SK-N-SH (cell line): ENCODE measurements around the gene CNBP. TPM values are rescaled to one million over a fixed set of nuclear protein-coding genes. Genes with fewer than 3 reads are reported as not detected.

Source experiments
- CTCF ChIA-PET: fragments of 300-600, 350-600 bp; formaldehyde crosslinking; extraction: SDS; loops from one replicate; lab custom pipeline; 2021; lab: Yijun Ruan, JAX
- POLR2A ChIA-PET: fragments of 350-600 bp; sonication (Branson Sonifier 250); formaldehyde crosslinking; extraction: SDS; loops from one replicate; lab custom pipeline; 2020; ENCODE audit warnings: antibody characterized with exemption, inconsistent platforms; lab: Yijun Ruan, JAX
- DNase-seq: peaks from one replicate; pipeline ENCODE4 v3.0.0; 2012
- H2AFZ ChIP-seq: fragments of 200-600 bp; sonication (generic); 2 replicates; pipeline ENCODE4 v1.8.1; 2016; ENCODE audit warnings: antibody characterized with exemption, mild to moderate bottlenecking, low read depth
- H3F3A ChIP-seq: fragments of 200-600 bp; sonication (generic); replicated peaks from 2 replicates; pipeline ENCODE3; 2016; ENCODE audit warnings: antibody characterized with exemption, mild to moderate bottlenecking; ENCODE audit not compliant: insufficient read depth
- H3K27ac ChIP-seq, 2 experiments: fragments of 200-500 bp in 1 of 2; fragments of 200-600 bp in 1 of 2; sonication (Bioruptor generic) in 1 of 2; sonication (generic), shearing (Covaris generic) in 1 of 2; 2 replicates each; pipeline versions ENCODE4 v1.5.1 to v1.6.1; 2014 to 2016; ENCODE audit warnings: low read depth in 2 of 2, inconsistent platforms in 1 of 2, low read length in 1 of 2, mild to moderate bottlenecking in 1 of 2, mixed read lengths in 1 of 2
- H3K27me3 ChIP-seq: fragments of 200-600 bp; sonication (generic), shearing (Covaris generic); 2 replicates; pipeline ENCODE4 v1.6.1; 2016; ENCODE audit warnings: mixed run types; ENCODE audit not compliant: insufficient read depth
- H3K36me3 ChIP-seq, 2 experiments: fragments of 200-500 bp in 1 of 2; fragments of 200-600 bp in 1 of 2; sonication (Bioruptor generic) in 1 of 2; sonication (generic) in 1 of 2; replicated peaks in 1 of 2; 2 replicates each; pipeline versions ENCODE3 to v1.5.1; 2014 to 2016; ENCODE audit warnings: low read length in 1 of 2, mild to moderate bottlenecking in 1 of 2; ENCODE audit not compliant: insufficient read depth in 2 of 2, control insufficient read depth in 1 of 2
- H3K4me1 ChIP-seq, 2 experiments: fragments of 200-500 bp in 1 of 2; fragments of 200-600 bp in 1 of 2; sonication (Bioruptor generic) in 1 of 2; sonication (generic), shearing (Covaris generic) in 1 of 2; 2 replicates each; pipeline versions ENCODE4 v1.5.1 to v1.6.1; 2014 to 2016; ENCODE audit warnings: low read depth in 1 of 2, low read length in 1 of 2, mixed run types in 1 of 2; ENCODE audit not compliant: insufficient read depth in 2 of 2, control insufficient read depth in 1 of 2
- H3K4me2 ChIP-seq: fragments of 200-600 bp; sonication (generic), shearing (Covaris generic); 2 replicates; pipeline ENCODE4 v1.6.1; 2017; ENCODE audit warnings: mixed run types
- H3K4me3 ChIP-seq, 2 experiments: fragments of 200-500 bp in 1 of 2; fragments of 200-600 bp in 1 of 2; sonication (Bioruptor generic) in 1 of 2; sonication (generic), shearing (Covaris generic) in 1 of 2; 2 replicates each; pipeline versions ENCODE4 v1.5.1 to v1.8.1; 2014 to 2016; ENCODE audit warnings: low read depth in 2 of 2, inconsistent platforms in 1 of 2, low read length in 1 of 2, mild to moderate bottlenecking in 1 of 2, mixed read lengths in 1 of 2, moderate library complexity in 1 of 2
- H3K79me2 ChIP-seq: fragments of 200-600 bp; sonication (generic); 2 replicates; pipeline ENCODE4 v1.8.1; 2017; ENCODE audit warnings: mild to moderate bottlenecking; ENCODE audit not compliant: insufficient read depth
- H3K9ac ChIP-seq: fragments of 200-600 bp; sonication (generic); 2 replicates; pipeline ENCODE4 v1.6.1; 2017; ENCODE audit warnings: mixed run types
- H3K9me2 ChIP-seq: fragments of 200-600 bp; sonication (generic); 2 replicates; pipeline ENCODE4 v1.6.1; 2017; ENCODE audit warnings: mixed run types
- H3K9me3 ChIP-seq: fragments of 200-600 bp; sonication (generic); 2 replicates; pipeline ENCODE4 v1.6.1; 2017; ENCODE audit warnings: mixed run types, mild to moderate bottlenecking, moderate library complexity
- H4K20me1 ChIP-seq: fragments of 200-600 bp; sonication (generic); 2 replicates; pipeline ENCODE4 v1.6.1; 2017; ENCODE audit warnings: mild to moderate bottlenecking, mixed run types; ENCODE audit not compliant: insufficient read depth
- FOSL2 ChIP-seq: IDR thresholded peaks from 2 replicates; pipeline ENCODE4 v1.4.0; 2012; ENCODE audit warnings: low read depth, mild to moderate bottlenecking, moderate library complexity, borderline replicate concordance
- FOXJ3 ChIP-seq: sonication (generic); formaldehyde crosslinking; IDR thresholded peaks from 2 replicates; pipeline ENCODE4 v1.5.1; 2020; ENCODE audit warnings: mild to moderate bottlenecking, missing genetic modification reagents
- GABPA ChIP-seq: IDR thresholded peaks from 2 replicates; pipeline ENCODE4 v1.4.0; 2012; ENCODE audit warnings: low read depth, mild to moderate bottlenecking
- GATA2 ChIP-seq: sonication (generic); formaldehyde crosslinking; IDR thresholded peaks from 2 replicates; pipeline ENCODE4 v1.5.0; 2020; ENCODE audit warnings: mild to moderate bottlenecking, missing genetic modification reagents
- MXI1 ChIP-seq: IDR thresholded peaks from 2 replicates; pipeline ENCODE4 v1.6.1; 2012; ENCODE audit warnings: mild to moderate bottlenecking, low read depth, low read length, improper control_type of control experiment
- NFIC ChIP-seq: IDR thresholded peaks from 2 replicates; pipeline ENCODE4 v1.4.0; 2012; ENCODE audit warnings: borderline replicate concordance
- NRF1 ChIP-seq: IDR thresholded peaks from 2 replicates; pipeline ENCODE4 v1.6.1; 2012; ENCODE audit warnings: low read depth, mild to moderate bottlenecking, low read length
- SMC3 ChIP-seq: IDR thresholded peaks from 2 replicates; pipeline ENCODE4 v1.6.1; 2012; ENCODE audit warnings: low read depth, low read length, improper control_type of control experiment
- TCF12 ChIP-seq: IDR thresholded peaks from 2 replicates; pipeline ENCODE4 v1.4.0; 2012
- TEAD4 ChIP-seq: IDR thresholded peaks from 2 replicates; pipeline ENCODE4 v1.4.0; 2012; ENCODE audit warnings: mild to moderate bottlenecking, borderline replicate concordance; ENCODE audit not compliant: insufficient read depth
- YY1 ChIP-seq: IDR thresholded peaks from 2 replicates; pipeline ENCODE4 v1.4.0; 2012; ENCODE audit warnings: low read depth, mild to moderate bottlenecking
- WGBS: methylation state at CpG from one replicate; pipeline ENCODE4 v1.1.6; 2017; ENCODE audit warnings: low lambda C conversion rate; 5-methylcytosine and 5-hydroxymethylcytosine counted together
- polyA plus RNA-seq, 3 experiments: library from polyadenylated mRNA; depleted of rRNA; stranded (reverse); fragments of >200 nt; gene quantifications; 2 replicates each; pipeline ENCODE4 v1.2.3, GENCODE V29; 2012
- TF ChIP-seq, protein P1 (sequence below): IDR thresholded peaks from 2 replicates; pipeline ENCODE4 v1.6.1; 2012; ENCODE audit warnings: mild to moderate bottlenecking, low read depth, low read length, moderate library complexity
- TF ChIP-seq, protein P2 (sequence below): fragments of 150-350 bp; IDR thresholded peaks from 2 replicates; pipeline ENCODE4 v1.6.1; 2017; ENCODE audit warnings: antibody characterized with exemption, low read length, low read depth, borderline replicate concordance
- TF ChIP-seq, protein P3 (sequence below): IDR thresholded peaks from 2 replicates; pipeline ENCODE4; 2012
- TF ChIP-seq, protein P4 (sequence below): fragments of 150-350 bp; IDR thresholded peaks from 2 replicates; pipeline ENCODE4 v1.6.1; 2016; ENCODE audit warnings: mild to moderate bottlenecking, low read depth, low read length
- TF ChIP-seq, protein P5 (sequence below): IDR thresholded peaks from 2 replicates; pipeline ENCODE4 v1.4.0; 2012; ENCODE audit warnings: low read depth

Gene CNBP
- polyA plus RNA-seq, 1 of the 3 experiments (the other 2 are of a cell fraction): 240 TPM

DNA sequence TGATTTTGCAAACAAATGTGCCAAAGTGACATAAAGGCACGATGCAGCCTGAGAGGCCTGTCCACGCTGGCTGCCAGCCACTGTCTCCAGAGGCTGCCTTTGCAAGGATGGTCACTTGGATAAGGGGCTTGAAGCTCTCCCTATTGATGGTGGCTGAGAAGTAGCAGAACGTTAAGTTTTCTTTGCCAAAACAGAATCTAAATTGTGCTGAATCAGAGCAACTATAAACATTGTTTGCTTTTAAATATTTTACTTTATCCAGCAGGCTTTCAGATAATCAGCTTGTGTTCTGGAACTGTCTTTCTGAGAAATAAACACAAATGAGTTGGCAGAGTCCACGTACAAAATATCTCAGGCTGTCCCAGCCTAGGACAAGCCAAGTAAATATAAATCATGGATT, 23.8 kb upstream of the CNBP start:
- peaks cover 11% of the 10 kb centered on the region for H3F3A ChIP-seq
- no peaks in the 10 kb centered on the region for H3K27me3 ChIP-seq
- ChIA-PET POLR2A (no interaction called here), CTCF (no interaction called here)
- H4K20me1 ChIP-seq: no peaks in the 10 kb centered on the region
- peaks cover 4 to 6% of the 10 kb centered on the region in 2 experiments; a peak in 2 of 4 replicates for H3K4me1 ChIP-seq
- no peak overlapping the region for H2AFZ ChIP-seq
- DNase-seq: no peak
- H3K79me2 ChIP-seq: no peaks in the 10 kb centered on the region
- H3K4me3 ChIP-seq: no peak overlapping the region
- no peaks in the 10 kb centered on the region for H3K36me3 ChIP-seq
- 85% methylated on average over 4 of the region's 4 CpGs for WGBS
- H3K9me2 ChIP-seq: no peaks in the 10 kb centered on the region
- H3K27ac ChIP-seq: no peak overlapping the region
- H3K9me3 ChIP-seq: no peaks in the 10 kb centered on the region
- no peak overlapping the region for H3K4me2 ChIP-seq
- TF ChIP-seq NRF1 (no peak), FOXJ3 (CRISPR knock-in tag) (no peak), TEAD4 (no peak), MXI1 (no peak), FOSL2 (no peak), NFIC (no peak), YY1 (no peak), SMC3 (no peak)
- TF ChIP-seq, protein P1, sequence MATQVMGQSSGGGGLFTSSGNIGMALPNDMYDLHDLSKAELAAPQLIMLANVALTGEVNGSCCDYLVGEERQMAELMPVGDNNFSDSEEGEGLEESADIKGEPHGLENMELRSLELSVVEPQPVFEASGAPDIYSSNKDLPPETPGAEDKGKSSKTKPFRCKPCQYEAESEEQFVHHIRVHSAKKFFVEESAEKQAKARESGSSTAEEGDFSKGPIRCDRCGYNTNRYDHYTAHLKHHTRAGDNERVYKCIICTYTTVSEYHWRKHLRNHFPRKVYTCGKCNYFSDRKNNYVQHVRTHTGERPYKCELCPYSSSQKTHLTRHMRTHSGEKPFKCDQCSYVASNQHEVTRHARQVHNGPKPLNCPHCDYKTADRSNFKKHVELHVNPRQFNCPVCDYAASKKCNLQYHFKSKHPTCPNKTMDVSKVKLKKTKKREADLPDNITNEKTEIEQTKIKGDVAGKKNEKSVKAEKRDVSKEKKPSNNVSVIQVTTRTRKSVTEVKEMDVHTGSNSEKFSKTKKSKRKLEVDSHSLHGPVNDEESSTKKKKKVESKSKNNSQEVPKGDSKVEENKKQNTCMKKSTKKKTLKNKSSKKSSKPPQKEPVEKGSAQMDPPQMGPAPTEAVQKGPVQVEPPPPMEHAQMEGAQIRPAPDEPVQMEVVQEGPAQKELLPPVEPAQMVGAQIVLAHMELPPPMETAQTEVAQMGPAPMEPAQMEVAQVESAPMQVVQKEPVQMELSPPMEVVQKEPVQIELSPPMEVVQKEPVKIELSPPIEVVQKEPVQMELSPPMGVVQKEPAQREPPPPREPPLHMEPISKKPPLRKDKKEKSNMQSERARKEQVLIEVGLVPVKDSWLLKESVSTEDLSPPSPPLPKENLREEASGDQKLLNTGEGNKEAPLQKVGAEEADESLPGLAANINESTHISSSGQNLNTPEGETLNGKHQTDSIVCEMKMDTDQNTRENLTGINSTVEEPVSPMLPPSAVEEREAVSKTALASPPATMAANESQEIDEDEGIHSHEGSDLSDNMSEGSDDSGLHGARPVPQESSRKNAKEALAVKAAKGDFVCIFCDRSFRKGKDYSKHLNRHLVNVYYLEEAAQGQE: no peak
- TF ChIP-seq, protein P2, sequence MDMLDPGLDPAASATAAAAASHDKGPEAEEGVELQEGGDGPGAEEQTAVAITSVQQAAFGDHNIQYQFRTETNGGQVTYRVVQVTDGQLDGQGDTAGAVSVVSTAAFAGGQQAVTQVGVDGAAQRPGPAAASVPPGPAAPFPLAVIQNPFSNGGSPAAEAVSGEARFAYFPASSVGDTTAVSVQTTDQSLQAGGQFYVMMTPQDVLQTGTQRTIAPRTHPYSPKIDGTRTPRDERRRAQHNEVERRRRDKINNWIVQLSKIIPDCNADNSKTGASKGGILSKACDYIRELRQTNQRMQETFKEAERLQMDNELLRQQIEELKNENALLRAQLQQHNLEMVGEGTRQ: no peak
- H3K9ac ChIP-seq: no peak overlapping the region

DNA sequence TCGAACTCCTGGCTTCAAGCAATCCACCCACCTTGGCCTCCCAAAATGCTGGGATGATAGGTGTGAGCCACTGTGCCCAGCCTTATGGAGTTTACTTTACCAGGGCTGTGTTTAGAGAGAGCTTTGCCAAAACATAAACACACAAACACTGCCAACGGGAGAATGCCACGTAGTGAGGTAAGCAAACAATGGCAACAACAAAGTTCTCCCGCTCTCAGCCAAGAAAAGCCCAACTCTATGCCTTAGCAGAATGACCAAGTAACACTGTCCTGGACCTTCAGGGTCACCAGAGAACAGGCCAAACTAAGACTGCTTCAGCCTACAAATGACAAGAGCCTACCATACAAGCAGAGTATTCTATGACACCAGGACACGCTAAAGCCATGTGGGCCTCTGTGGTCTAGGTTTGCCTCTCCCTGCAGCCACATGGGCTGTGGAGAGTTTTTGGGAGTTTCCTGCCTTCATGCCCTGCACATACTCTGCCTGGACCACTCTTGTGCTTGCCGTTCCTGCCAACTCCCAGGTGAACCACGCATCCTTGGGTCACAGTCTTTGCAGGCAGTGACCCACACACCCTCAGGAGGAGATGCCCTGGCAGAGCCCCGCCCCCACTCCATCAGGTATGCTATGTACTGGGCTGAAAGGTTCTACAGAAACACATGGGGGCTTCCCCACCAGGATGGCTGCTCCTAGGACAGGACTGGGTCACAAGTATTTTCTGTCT, 21.6 kb upstream of the CNBP start:
- Histone ChIP-seq H4K20me1 (no peaks in the 10 kb centered on the region), H3K27ac (no peak overlapping the region), H3K4me1 (no peaks in the 10 kb centered on the region), H3K36me3 (no peaks in the 10 kb centered on the region), H3K9me3 (no peaks in the 10 kb centered on the region), H3K9me2 (no peaks in the 10 kb centered on the region), H3K9ac (no peak overlapping the region), H3K4me2 (no peak overlapping the region), H3K4me3 (no peak overlapping the region), H2AFZ (no peak overlapping the region), H3K27me3 (no peaks in the 10 kb centered on the region), H3K79me2 (no peaks in the 10 kb centered on the region), H3F3A (peaks cover 3% of the 10 kb centered on the region)
- CTCF ChIA-PET: interaction anchor here (2.7 kb wide), 1 partner anchor 40 kb away, joined by 11 read pairs; no protein-coding TSS in a partner anchor
- POLR2A ChIA-PET: no interaction called here
- WGBS: 91% methylated on average over 6 of the region's 8 CpGs
- TF ChIP-seq, protein P3, sequence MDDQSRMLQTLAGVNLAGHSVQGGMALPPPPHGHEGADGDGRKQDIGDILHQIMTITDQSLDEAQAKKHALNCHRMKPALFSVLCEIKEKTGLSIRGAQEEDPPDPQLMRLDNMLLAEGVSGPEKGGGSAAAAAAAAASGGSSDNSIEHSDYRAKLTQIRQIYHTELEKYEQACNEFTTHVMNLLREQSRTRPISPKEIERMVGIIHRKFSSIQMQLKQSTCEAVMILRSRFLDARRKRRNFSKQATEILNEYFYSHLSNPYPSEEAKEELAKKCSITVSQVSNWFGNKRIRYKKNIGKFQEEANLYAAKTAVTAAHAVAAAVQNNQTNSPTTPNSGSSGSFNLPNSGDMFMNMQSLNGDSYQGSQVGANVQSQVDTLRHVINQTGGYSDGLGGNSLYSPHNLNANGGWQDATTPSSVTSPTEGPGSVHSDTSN: no peak
- TF ChIP-seq GATA2 (CRISPR knock-in tag) (no peak), SMC3 (no peak), TCF12 (no peak), GABPA (no peak)
- TF ChIP-seq, protein P4, sequence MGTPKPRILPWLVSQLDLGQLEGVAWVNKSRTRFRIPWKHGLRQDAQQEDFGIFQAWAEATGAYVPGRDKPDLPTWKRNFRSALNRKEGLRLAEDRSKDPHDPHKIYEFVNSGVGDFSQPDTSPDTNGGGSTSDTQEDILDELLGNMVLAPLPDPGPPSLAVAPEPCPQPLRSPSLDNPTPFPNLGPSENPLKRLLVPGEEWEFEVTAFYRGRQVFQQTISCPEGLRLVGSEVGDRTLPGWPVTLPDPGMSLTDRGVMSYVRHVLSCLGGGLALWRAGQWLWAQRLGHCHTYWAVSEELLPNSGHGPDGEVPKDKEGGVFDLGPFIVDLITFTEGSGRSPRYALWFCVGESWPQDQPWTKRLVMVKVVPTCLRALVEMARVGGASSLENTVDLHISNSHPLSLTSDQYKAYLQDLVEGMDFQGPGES: no peak
- TF ChIP-seq, protein P5, sequence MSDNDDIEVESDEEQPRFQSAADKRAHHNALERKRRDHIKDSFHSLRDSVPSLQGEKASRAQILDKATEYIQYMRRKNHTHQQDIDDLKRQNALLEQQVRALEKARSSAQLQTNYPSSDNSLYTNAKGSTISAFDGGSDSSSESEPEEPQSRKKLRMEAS: no peak
- no peak for DNase-seq
